Upper lobe of left lung (tissue), 6 donors: Measurements from ENCODE around the gene PAFAH1B1. TPM values are rescaled to one million over a fixed set of nuclear protein-coding genes. Genes with fewer than 3 reads are reported as not detected.

Experiments used
- ATAC-seq, 2 donors: fragments of 200-7000 bp; cut with Tn5 transposase; one replicate each; pipeline ENCODE4 v1.9.1; 2022; ENCODE audit warnings: mild to moderate bottlenecking in 2 of 2, moderate library complexity in 2 of 2; ENCODE audit not compliant: low FRiP score in 2 of 2
- DNase-seq, 2 donors: peaks; one replicate each; pipeline ENCODE4 v3.0.0-alpha.2; 2019 to 2020
- H3K27ac ChIP-seq, 4 donors: fragments of 200-600 bp; sonication (generic); one replicate each; pipeline ENCODE4 v1.5.1; 2016 to 2019
- H3K27me3 ChIP-seq, 4 donors: fragments of 200-600 bp; sonication (generic); one replicate each; pipeline ENCODE4 v1.5.1; 2017 to 2019
- H3K36me3 ChIP-seq, 4 donors: fragments of 200-600 bp; sonication (generic); one replicate each; pipeline ENCODE4 v1.5.1; 2016 to 2019
- H3K4me1 ChIP-seq, 4 donors: fragments of 200-600 bp; sonication (generic); one replicate each; pipeline ENCODE4 v1.5.1; 2018 to 2019
- H3K4me3 ChIP-seq, 4 donors: fragments of 200-600 bp; sonication (generic); one replicate each; pipeline ENCODE4 v1.5.1; 2017 to 2019; ENCODE audit warnings: mild to moderate bottlenecking in 2 of 4, moderate library complexity in 1 of 4
- H3K9me3 ChIP-seq, 4 donors: fragments of 200-600 bp; sonication (generic); one replicate each; pipeline ENCODE4 v1.5.1; 2018 to 2019
- EP300 ChIP-seq, 4 donors: sonication (generic); formaldehyde crosslinking; IDR thresholded peaks; one replicate each; pipeline ENCODE4 v1.5.1; 2017; ENCODE audit warnings: antibody characterized with exemption in 4 of 4, control low read depth in 2 of 4
- POLR2A ChIP-seq, 4 donors: fragments of 450-650 bp; IDR thresholded peaks; one replicate each; pipeline ENCODE4 v1.5.1; 2016 to 2017; ENCODE audit warnings: antibody characterized with exemption in 4 of 4, mild to moderate bottlenecking in 2 of 4
- POLR2AphosphoS5 ChIP-seq, 2 donors: sonication (generic); formaldehyde crosslinking; IDR thresholded peaks; one replicate each; pipeline ENCODE4 v1.5.1; 2017; ENCODE audit warnings: antibody characterized with exemption in 2 of 2
- WGBS, 2 donors: methylation state at CpG; one replicate each; pipeline ENCODE4 v1.1.5; 2017 to 2018; 5-methylcytosine and 5-hydroxymethylcytosine counted together
- total RNA-seq, 6 donors: library from RNA; depleted of rRNA in 4 of 6; stranded (reverse); fragments of >200 nt in 4 of 6; gene quantifications; one replicate each; pipeline versions ENCODE4 v1.1.0 to v1.2.1, GENCODE V29; 2016 to 2021
- TF ChIP-seq, protein P1 (sequence below), 6 experiments: fragments of 450-650 bp in 4 of 6; fragments of 200-600 bp in 2 of 6; sonication (generic) in 2 of 6; IDR thresholded peaks; one replicate each; pipeline ENCODE4 v1.5.1; 2016 to 2019; ENCODE audit warnings: antibody characterized with exemption in 6 of 6
- donor health status: DM: no; HTN: no; CAD: no; lungs with moderate emphysema.
- donor health status: DM: no; HTN: yes; CAD: no; lungs with severe emphysema.

PAFAH1B1 gene
- total RNA-seq, 6 donors from 2014 or later = 81.7 to 258 (median 114) TPM

DNA sequence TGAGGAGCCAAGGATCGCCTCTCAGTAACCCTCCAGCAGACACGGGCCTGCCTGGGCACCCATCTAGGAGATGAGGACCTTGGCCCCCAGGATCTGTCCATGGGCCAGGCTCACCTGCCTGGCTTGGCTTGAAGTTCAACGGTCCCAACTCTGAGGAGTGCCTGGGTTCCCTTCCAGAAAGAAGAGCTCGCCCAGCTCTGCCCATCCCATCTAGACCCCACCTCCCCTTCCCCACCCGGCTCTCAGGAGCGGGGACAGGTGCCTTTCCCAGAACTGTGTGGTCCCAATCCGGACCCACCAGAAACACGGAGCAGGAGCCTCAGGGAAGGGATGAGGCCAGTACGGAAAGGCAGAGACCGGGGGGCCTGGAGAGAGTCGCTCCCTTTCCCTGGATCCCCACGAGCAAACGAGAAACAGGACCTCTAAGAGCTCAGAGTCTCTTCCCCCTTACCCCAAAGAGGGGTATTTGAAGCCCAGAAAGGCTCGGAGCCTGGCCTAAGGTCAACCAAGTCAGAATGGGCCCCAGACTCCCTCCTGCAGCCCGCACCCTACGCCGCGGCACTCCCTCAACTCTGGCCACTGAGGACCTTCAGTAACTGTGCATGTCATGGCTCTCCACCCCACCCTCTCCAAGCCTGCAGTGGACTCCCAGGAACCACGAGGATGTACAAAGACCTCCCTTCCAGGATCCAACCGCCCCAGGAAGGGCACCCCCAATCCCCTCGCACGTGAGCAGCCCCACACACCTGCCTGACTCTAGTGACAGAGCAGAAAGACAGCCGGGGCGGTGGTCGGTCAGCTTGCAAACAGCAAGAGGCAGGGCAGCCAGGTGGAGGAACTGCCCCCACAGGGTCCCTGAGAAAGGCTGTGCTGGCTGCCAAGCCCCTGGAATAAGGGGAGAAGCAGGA, 112.7 kb downstream of the PAFAH1B1 start:
- peaks cover 32 to 43% (median 40%) of the 10 kb centered on the region in 4 donors for H3K4me1 ChIP-seq
- no peak overlapping the region for H3K27ac ChIP-seq
- WGBS, 2 donors = 83 to 96% methylated on average over 9 to 25 of the region's 25 CpGs

DNA sequence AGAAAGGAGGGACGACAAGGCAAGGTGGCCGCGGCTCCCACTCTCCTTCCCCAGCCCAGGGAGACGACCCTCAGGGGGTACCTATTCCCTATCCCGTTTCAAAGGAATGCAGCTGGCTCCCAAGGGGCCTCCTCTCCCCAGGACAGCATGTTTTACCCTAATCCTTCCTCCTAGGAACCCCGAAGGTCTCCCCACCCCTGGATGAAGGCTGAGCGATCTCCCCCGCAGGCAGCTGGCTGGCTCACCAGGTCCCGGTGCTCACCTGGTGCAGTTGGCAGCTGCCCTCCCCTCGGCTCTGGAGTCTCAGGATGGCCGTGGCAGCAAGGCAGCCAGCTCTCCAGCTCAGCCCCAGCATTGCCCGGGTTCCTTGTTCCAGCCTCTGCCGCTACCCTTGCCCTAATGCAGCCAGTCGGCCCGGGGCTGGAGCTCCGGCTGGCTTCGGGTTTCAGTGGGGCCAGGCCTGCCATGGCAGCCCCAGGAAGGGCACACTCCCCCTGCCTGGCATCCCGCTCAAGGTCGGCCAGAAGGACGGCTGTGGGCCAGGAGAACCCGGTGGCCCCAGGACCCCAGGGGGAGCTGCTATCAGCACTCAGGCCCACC, 113.6 kb downstream of the PAFAH1B1 start:
- peak overlapping the region in 2 of 4 donors; percentile 11 to 79 for H3K27ac ChIP-seq
- DNase-seq (peak in 1 of 2 donors; percentile 77), ATAC-seq (no peak)
- peaks cover 6 to 25% (median 19%) of the 10 kb centered on the region in 4 donors for H3K36me3 ChIP-seq
- WGBS, 2 donors = 82 to 91% methylated on average over 6 to 13 of the region's 21 CpGs
- H3K9me3 ChIP-seq = no peaks in the 10 kb centered on the region
- H3K4me3 ChIP-seq = no peak overlapping the region
- no peak for TF ChIP-seq POLR2A (IDR thresholded peaks at IDR 0.05)
- TF ChIP-seq, protein P1, sequence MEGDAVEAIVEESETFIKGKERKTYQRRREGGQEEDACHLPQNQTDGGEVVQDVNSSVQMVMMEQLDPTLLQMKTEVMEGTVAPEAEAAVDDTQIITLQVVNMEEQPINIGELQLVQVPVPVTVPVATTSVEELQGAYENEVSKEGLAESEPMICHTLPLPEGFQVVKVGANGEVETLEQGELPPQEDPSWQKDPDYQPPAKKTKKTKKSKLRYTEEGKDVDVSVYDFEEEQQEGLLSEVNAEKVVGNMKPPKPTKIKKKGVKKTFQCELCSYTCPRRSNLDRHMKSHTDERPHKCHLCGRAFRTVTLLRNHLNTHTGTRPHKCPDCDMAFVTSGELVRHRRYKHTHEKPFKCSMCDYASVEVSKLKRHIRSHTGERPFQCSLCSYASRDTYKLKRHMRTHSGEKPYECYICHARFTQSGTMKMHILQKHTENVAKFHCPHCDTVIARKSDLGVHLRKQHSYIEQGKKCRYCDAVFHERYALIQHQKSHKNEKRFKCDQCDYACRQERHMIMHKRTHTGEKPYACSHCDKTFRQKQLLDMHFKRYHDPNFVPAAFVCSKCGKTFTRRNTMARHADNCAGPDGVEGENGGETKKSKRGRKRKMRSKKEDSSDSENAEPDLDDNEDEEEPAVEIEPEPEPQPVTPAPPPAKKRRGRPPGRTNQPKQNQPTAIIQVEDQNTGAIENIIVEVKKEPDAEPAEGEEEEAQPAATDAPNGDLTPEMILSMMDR (IDR thresholded peaks at IDR 0.05) = no peak
- TF ChIP-seq POLR2AphosphoS5 (IDR thresholded peaks at IDR 0.05) = no peak
- TF ChIP-seq EP300 (IDR thresholded peaks at IDR 0.05) = no peak
- peaks cover 32 to 45% (median 41%) of the 10 kb centered on the region in 4 donors for H3K4me1 ChIP-seq
- no peaks in the 10 kb centered on the region for H3K27me3 ChIP-seq

More for the DNA sequence above, 112.7 kb downstream of the PAFAH1B1 start:
- DNase-seq (peak in 1 of 2 donors; percentile 48), ATAC-seq (no peak)
- H3K9me3 ChIP-seq = no peaks in the 10 kb centered on the region
- H3K27me3 ChIP-seq = no peaks in the 10 kb centered on the region
- H3K36me3 ChIP-seq = peaks cover 9 to 34% (median 27%) of the 10 kb centered on the region in 4 donors
- H3K4me3 ChIP-seq = no peak overlapping the region
- TF ChIP-seq POLR2A (IDR thresholded peaks at IDR 0.05) (no peak), EP300 (IDR thresholded peaks at IDR 0.05) (no peak), POLR2AphosphoS5 (IDR thresholded peaks at IDR 0.05) (no peak)
- TF ChIP-seq, protein P1 (IDR thresholded peaks at IDR 0.05) = no peak

DNA sequence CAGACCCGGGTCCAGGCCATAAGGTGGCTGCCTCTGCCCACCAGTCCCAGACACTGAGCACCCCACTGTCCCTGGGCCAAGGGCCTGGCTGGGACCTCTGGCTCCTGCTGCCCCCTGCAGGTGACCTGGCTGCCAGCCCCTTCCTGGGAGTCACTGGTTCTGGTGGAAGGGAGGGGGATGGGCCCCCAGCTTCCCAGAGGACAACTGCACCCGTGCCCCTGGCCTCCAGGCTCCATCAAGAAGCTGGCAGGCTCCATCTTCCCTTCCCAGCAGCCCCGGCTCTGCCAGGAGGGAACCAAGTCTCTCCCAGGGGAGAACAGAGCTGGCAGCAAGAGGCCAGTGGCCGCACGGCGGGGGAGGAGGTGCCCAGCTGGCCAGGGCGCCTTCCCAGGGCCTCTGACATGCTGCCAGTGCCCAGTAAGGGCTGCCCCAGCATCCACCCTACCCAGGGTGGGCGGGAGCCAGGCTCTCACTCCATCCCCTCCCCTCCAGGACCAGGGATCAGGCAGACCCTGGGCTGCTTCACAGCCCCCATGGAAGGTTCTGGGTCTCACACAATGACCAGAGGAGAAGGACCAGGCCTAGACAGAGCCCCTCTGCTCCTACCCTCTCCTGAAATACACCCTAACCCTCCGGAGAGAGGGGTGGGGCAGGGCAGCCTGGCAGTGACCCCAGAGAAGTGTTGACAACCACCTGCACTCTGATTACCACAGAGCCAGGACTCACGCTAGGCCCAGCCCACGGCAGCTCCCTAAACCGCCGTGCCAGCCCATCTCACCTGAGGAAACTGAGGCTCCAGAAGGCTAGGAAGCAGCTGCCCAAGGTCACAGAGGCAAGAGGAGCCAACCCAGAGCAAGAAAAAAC, 114.5 kb downstream of the PAFAH1B1 start:
- no peak for ATAC-seq
- 47 to 64% methylated on average over 8 to 10 of the region's 13 CpGs for WGBS, 2 donors
- peak; percentile 62 to 78 for DNase-seq
- H3K4me3 ChIP-seq = peak overlapping the region in 1 of 4 donors; percentile 7
- peaks cover 40 to 55% (median 49%) of the 10 kb centered on the region in 4 donors for H3K4me1 ChIP-seq
- no peaks in the 10 kb centered on the region for H3K27me3 ChIP-seq
- no peaks in the 10 kb centered on the region for H3K9me3 ChIP-seq
- H3K27ac ChIP-seq = peak overlapping the region in 3 of 4 donors; percentile 70 to 79 (median 76)
- TF ChIP-seq, protein P1 (IDR thresholded peaks at IDR 0.05) = peak in 2 of 6 experiments; percentile 45 to 50
- TF ChIP-seq POLR2A (IDR thresholded peaks at IDR 0.05) (no peak), POLR2AphosphoS5 (IDR thresholded peaks at IDR 0.05) (no peak), EP300 (IDR thresholded peaks at IDR 0.05) (no peak)
- peaks cover 0 to 16% (median 12%) of the 10 kb centered on the region in 4 donors for H3K36me3 ChIP-seq

DNA sequence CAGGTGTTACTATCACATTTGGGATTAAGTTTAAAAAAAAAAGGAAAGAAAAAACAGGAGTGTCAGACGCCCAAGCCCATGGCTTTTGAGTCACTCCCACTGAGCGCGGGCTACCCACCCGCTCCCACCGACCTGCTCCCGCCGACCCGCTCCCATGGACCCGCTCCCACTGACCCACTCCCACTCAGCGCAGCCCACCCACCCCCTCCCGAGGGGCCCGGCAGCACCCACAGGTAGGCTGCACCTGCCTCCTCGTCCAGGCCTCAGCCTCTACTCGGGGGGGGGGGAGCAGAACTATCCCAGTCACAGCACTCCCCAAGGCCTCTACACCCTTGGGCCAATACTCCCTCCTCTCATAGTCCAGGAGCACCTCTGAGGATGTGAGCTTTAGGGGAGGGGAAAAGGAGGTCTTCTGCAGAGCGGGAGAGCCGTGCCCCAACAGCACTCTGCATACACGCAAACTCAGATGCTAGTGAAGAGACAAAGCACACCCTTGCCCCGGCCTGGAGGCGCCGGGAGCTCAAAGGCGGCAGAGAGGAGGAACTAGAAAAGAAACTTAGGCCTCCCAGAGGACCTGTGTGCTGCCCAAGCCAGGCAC, 115.2 kb downstream of the PAFAH1B1 start:
- Histone ChIP-seq H3K36me3 (peaks cover 0 to 9% (median 5%) of the 10 kb centered on the region in 4 donors), H3K27ac (peak overlapping the region; percentile 43 to 79 (median 73)), H3K4me1 (peaks cover 44 to 57% (median 49%) of the 10 kb centered on the region in 4 donors), H3K9me3 (no peaks in the 10 kb centered on the region), H3K4me3 (peak overlapping the region in 2 of 4 donors; percentile 24 to 96), H3K27me3 (no peaks in the 10 kb centered on the region)
- TF ChIP-seq POLR2AphosphoS5 (IDR thresholded peaks at IDR 0.05) = no peak
- TF ChIP-seq, protein P1 (IDR thresholded peaks at IDR 0.05) = no peak
- no peak for TF ChIP-seq POLR2A (IDR thresholded peaks at IDR 0.05)
- TF ChIP-seq EP300 (IDR thresholded peaks at IDR 0.05) = no peak
- no peak for ATAC-seq
- peak in 1 of 2 donors; percentile 78 for DNase-seq
- 69 to 81% methylated on average over 16 to 20 of the region's 21 CpGs for WGBS, 2 donors
